MM.1S (cell line): ENCODE measurements around the gene HNRNPA0.

Experiments used
- CTCF ChIP-seq: fragments of 300-600 bp; sonication (generic); IDR thresholded peaks from 2 replicates; pipeline ENCODE4 v1.5.1; 2016; ENCODE audit warnings: antibody characterized with exemption, low read length, mixed read lengths
- EZH2phosphoT487 ChIP-seq: fragments of 300-600 bp; sonication (generic); IDR thresholded peaks from 2 replicates; pipeline ENCODE4 v1.6.1; 2018; ENCODE audit warnings: antibody characterized with exemption, low read length

- TF ChIP-seq CTCF (no peak), EZH2phosphoT487 (no peak)
Observed at GRCh38 chr5:137750436-137750835, 3.7 kb downstream of the HNRNPA0 start.
